ENCODE measurements around the gene MCM3AP.

Gene MCM3AP

GRCh38 chr21:46216132-46216747 is 69.2 kb downstream of the MCM3AP start:
- no peak for ATAC-seq
- TF ChIP-seq ZFP3 (CRISPR knock-in tag; IDR thresholded peaks at IDR 0.05), result no peak
- TF ChIP-seq ISL1 (CRISPR knock-in tag; IDR thresholded peaks at IDR 0.05), result no peak
- TF ChIP-seq CSDC2 (CRISPR knock-in tag; IDR thresholded peaks at IDR 0.05), result no peak
- TF ChIP-seq ZNF565 (CRISPR knock-in tag; conservative IDR thresholded peaks at IDR 0.05; ENCODE audit: low read depth), result no peak
- no peak for TF ChIP-seq ZNF70 (CRISPR knock-in tag; IDR thresholded peaks at IDR 0.05)
- TF ChIP-seq ARNTL (CRISPR knock-in tag; IDR thresholded peaks at IDR 0.05; ENCODE audit: borderline replicate concordance, low read depth), result no peak

- no peak for TF ChIP-seq ESRRG (CRISPR knock-in tag; IDR thresholded peaks at IDR 0.05)
- TF ChIP-seq, protein P1, sequence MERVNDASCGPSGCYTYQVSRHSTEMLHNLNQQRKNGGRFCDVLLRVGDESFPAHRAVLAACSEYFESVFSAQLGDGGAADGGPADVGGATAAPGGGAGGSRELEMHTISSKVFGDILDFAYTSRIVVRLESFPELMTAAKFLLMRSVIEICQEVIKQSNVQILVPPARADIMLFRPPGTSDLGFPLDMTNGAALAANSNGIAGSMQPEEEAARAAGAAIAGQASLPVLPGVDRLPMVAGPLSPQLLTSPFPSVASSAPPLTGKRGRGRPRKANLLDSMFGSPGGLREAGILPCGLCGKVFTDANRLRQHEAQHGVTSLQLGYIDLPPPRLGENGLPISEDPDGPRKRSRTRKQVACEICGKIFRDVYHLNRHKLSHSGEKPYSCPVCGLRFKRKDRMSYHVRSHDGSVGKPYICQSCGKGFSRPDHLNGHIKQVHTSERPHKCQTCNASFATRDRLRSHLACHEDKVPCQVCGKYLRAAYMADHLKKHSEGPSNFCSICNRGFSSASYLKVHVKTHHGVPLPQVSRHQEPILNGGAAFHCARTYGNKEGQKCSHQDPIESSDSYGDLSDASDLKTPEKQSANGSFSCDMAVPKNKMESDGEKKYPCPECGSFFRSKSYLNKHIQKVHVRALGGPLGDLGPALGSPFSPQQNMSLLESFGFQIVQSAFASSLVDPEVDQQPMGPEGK (CRISPR knock-in tag; IDR thresholded peaks at IDR 0.05; ENCODE audit: borderline replicate concordance), result no peak
- no peak for TF ChIP-seq ISL1 (CRISPR knock-in tag; IDR thresholded peaks at IDR 0.05)
- no peak for TF ChIP-seq ZFP3 (CRISPR knock-in tag; IDR thresholded peaks at IDR 0.05)
- no peak for TF ChIP-seq ZNF8 (CRISPR knock-in tag; IDR thresholded peaks at IDR 0.05)
- no peak for TF ChIP-seq ZFP30 (CRISPR knock-in tag; IDR thresholded peaks at IDR 0.05)
- TF ChIP-seq PPARA (CRISPR knock-in tag; IDR thresholded peaks at IDR 0.05; ENCODE audit: borderline replicate concordance), result no peak
- no peak for TF ChIP-seq TOX (CRISPR knock-in tag; IDR thresholded peaks at IDR 0.05; ENCODE audit: borderline replicate concordance)
- TF ChIP-seq SNAI2 (CRISPR knock-in tag; IDR thresholded peaks at IDR 0.05), result no peak
- TF ChIP-seq ZNF70 (CRISPR knock-in tag; IDR thresholded peaks at IDR 0.05), result no peak
- no peak for TF ChIP-seq CSDC2 (CRISPR knock-in tag; IDR thresholded peaks at IDR 0.05)
Observed at GRCh38 chr21:46215436-46216131, 69.8 kb downstream of the MCM3AP start.

DNA sequence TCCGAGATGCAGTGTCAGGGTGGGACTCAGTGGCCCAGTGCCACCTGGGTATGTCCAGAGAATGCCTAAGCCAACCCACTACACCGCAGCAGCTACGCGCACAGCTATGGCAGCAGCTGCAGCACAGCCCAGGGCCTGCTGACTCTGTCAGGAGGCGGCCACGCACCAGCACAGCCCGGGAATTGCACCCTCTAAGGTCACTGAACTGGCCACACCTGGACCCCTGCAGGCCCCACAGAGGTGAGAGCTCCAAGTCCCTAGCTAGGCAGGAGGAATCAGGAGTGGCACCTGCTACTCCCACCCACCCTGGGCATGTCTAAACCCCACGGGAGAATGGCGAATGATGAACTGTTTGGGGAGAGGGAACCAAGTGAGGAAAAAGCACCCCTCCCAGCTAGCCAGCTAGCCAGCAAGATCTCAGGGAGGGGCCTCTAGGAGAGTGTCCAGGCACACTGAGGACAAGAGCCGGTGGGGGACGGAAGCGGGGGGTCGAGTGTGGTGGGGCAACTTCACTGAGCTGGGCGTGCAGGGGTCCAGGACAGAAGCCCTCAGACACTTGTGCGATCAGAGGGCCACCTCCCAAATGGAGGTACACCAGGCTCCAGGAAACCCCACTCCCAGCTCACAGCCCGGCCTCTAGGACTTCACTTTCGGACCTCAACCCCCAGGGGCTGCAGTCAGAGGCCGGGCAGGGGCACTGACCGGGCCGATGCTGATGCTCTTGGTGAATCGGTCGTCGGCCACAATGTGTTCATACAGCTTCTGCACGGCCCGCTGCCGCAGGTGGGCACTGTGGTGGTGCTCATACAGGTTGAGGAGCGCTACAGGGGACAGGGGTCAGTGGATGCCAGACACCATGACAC is 70.7 kb downstream of the MCM3AP start:
- no peak for ATAC-seq
- TF ChIP-seq, protein P1 (CRISPR knock-in tag; IDR thresholded peaks at IDR 0.05; ENCODE audit: borderline replicate concordance), result no peak
- TF ChIP-seq CSDC2 (CRISPR knock-in tag; IDR thresholded peaks at IDR 0.05) (no peak), TCF4 (CRISPR knock-in tag; IDR thresholded peaks at IDR 0.05; ENCODE audit: borderline replicate concordance) (no peak), ISL1 (CRISPR knock-in tag; IDR thresholded peaks at IDR 0.05) (no peak), ZNF8 (CRISPR knock-in tag; IDR thresholded peaks at IDR 0.05) (no peak), BACH2 (CRISPR knock-in tag; IDR thresholded peaks at IDR 0.05; ENCODE audit: borderline replicate concordance) (no peak), GLIS3 (CRISPR knock-in tag; IDR thresholded peaks at IDR 0.05) (no peak), ZFP3 (CRISPR knock-in tag; IDR thresholded peaks at IDR 0.05) (no peak), CREB5 (CRISPR knock-in tag; IDR thresholded peaks at IDR 0.05; ENCODE audit: low read depth) (no peak), TSHZ2 (CRISPR knock-in tag; IDR thresholded peaks at IDR 0.05) (no peak), ARNTL (CRISPR knock-in tag; IDR thresholded peaks at IDR 0.05; ENCODE audit: borderline replicate concordance, low read depth) (no peak), RARB (CRISPR knock-in tag; IDR thresholded peaks at IDR 0.05) (no peak)
- TF ChIP-seq, protein P2, sequence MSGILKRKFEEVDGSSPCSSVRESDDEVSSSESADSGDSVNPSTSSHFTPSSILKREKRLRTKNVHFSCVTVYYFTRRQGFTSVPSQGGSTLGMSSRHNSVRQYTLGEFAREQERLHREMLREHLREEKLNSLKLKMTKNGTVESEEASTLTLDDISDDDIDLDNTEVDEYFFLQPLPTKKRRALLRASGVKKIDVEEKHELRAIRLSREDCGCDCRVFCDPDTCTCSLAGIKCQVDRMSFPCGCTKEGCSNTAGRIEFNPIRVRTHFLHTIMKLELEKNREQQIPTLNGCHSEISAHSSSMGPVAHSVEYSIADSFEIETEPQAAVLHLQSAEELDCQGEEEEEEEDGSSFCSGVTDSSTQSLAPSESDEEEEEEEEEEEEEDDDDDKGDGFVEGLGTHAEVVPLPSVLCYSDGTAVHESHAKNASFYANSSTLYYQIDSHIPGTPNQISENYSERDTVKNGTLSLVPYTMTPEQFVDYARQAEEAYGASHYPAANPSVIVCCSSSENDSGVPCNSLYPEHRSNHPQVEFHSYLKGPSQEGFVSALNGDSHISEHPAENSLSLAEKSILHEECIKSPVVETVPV (CRISPR knock-in tag; IDR thresholded peaks at IDR 0.05), result no peak

More at GRCh38 chr21:46215436-46216131, 69.8 kb downstream of the MCM3AP start:
- ATAC-seq, result no peak
